Measurements from ENCODE around the gene ZBTB20. TPM values are rescaled to one million over a fixed set of nuclear protein-coding genes. Genes with fewer than 3 reads are reported as not detected.
A peak's percentile ranks its signal among the peaks of the same experiment; 100 is the strongest.

Gene ZBTB20
- total RNA-seq, 1 donor from 2014 or later = 66.4 TPM

DNA sequence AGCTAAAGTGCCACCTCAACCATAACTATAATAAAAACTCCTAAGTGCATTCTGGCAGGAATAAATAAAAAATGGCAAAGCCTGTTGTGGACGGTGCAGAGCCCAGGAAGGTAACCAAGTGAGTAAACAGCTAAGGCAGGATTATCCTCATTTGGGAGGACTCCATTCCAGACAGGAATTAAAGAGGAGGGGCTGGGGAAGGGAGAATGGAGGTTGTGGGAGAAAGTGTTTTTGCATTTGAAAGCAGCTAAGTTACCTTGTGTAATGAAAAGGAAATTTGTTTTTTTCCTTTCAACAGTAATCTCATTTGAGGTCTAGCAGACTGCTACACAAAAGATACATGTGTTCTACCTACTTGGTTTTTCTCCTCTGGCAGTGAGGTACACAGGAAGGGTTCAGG lies 604.7 kb downstream of the ZBTB20 start:
- intact Hi-C loops (cut with DNase I) = no loop called here
- no peak for ATAC-seq
- TF ChIP-seq, protein P1, sequence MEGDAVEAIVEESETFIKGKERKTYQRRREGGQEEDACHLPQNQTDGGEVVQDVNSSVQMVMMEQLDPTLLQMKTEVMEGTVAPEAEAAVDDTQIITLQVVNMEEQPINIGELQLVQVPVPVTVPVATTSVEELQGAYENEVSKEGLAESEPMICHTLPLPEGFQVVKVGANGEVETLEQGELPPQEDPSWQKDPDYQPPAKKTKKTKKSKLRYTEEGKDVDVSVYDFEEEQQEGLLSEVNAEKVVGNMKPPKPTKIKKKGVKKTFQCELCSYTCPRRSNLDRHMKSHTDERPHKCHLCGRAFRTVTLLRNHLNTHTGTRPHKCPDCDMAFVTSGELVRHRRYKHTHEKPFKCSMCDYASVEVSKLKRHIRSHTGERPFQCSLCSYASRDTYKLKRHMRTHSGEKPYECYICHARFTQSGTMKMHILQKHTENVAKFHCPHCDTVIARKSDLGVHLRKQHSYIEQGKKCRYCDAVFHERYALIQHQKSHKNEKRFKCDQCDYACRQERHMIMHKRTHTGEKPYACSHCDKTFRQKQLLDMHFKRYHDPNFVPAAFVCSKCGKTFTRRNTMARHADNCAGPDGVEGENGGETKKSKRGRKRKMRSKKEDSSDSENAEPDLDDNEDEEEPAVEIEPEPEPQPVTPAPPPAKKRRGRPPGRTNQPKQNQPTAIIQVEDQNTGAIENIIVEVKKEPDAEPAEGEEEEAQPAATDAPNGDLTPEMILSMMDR (IDR thresholded peaks at IDR 0.05) = no peak

DNA sequence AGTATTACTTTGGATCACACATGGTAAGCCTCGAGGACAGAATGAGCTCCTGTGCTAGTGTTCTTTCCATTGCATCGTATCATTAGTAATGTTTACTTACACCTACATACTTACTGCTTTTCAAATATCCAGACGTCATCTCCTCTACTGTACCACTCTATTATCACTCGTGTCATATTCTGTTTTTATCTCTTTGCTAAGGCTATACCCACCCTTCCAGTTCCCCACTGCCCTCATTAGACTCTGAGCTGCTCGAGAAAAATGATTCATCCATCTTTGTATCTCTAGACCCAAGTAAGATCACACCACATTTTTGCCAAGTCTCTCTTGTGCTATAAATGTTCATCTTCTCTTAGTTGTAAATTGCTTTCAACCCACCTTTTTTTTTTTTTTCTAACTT lies 607.6 kb downstream of the ZBTB20 start:
- DNase-seq = no peak
- Histone ChIP-seq H3K9me3 (no peaks in the 10 kb centered on the region), H3K36me3 (no peaks in the 10 kb centered on the region), H3K4me1 (no peaks in the 10 kb centered on the region), H3K27me3 (ENCODE audit: low read depth) (no peaks in the 10 kb centered on the region), H3K4me3 (no peak overlapping the region), H3K27ac (no peak overlapping the region)
- intact Hi-C loops (cut with DNase I) = no loop called here
- TF ChIP-seq, protein P1 (IDR thresholded peaks at IDR 0.05) = no peak
- no peak for ATAC-seq

More for the DNA sequence above, 604.7 kb downstream of the ZBTB20 start:
- Histone ChIP-seq H3K4me1 (no peaks in the 10 kb centered on the region), H3K27ac (no peak overlapping the region), H3K4me3 (no peak overlapping the region), H3K36me3 (no peaks in the 10 kb centered on the region), H3K27me3 (ENCODE audit: low read depth) (no peaks in the 10 kb centered on the region), H3K9me3 (no peaks in the 10 kb centered on the region)
- no peak for DNase-seq

DNA sequence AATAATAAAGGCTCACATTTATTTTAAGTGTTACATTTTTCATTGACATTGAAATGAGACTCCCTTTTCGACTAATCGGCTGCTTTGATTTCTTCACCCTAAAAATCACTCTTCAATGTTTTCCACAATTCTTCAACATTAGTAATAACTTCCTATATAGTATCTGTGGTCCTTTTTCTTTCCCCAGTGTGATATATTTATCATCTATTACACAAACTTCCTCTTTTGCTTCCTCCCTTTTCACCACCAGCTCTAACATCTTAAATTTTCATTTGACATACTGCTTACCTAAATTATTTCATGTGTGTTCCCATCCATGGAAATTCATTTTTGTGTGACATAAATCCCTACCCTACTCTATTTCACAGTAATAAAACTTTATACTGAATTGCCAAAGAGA lies 608.9 kb downstream of the ZBTB20 start:
- no peaks in the 10 kb centered on the region for H3K9me3 ChIP-seq
- no peaks in the 10 kb centered on the region for H3K4me1 ChIP-seq
- no peak overlapping the region for H3K4me3 ChIP-seq
- H3K27ac ChIP-seq = no peak overlapping the region
- DNase-seq (no peak), ATAC-seq (no peak)
- TF ChIP-seq, protein P1 (IDR thresholded peaks at IDR 0.05) = no peak
- no peaks in the 10 kb centered on the region for H3K27me3 ChIP-seq (ENCODE audit: low read depth)
- intact Hi-C loops (cut with DNase I) = no loop called here
- H3K36me3 ChIP-seq = no peaks in the 10 kb centered on the region

DNA sequence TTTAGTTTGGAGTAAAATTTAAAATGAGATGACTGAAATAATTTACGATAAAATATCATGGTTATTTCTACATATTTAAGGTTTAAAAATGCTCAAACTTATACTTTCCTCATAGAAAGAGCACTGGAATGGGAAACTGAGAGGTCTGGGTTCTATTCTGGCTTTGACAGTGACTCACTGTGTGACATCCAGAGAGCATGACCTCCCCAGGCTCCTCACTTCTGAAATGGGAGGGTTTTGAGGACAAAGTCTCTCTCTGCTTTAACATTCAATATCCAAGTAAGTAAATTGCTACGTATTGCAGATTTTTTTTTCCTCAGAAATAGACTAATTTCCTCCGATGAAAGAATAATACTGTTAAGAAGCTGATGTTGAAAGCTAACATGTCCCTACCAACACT lies 618.6 kb downstream of the ZBTB20 start:
- ATAC-seq = no peak
- no peaks in the 10 kb centered on the region for H3K27me3 ChIP-seq (ENCODE audit: low read depth)
- no peaks in the 10 kb centered on the region for H3K9me3 ChIP-seq
- H3K36me3 ChIP-seq = no peaks in the 10 kb centered on the region
- no peak overlapping the region for H3K27ac ChIP-seq
- intact Hi-C loops (cut with DNase I) = no loop called here
- no peaks in the 10 kb centered on the region for H3K4me1 ChIP-seq
- TF ChIP-seq, protein P1 (IDR thresholded peaks at IDR 0.05) = no peak
- no peak for DNase-seq
- no peak overlapping the region for H3K4me3 ChIP-seq

DNA sequence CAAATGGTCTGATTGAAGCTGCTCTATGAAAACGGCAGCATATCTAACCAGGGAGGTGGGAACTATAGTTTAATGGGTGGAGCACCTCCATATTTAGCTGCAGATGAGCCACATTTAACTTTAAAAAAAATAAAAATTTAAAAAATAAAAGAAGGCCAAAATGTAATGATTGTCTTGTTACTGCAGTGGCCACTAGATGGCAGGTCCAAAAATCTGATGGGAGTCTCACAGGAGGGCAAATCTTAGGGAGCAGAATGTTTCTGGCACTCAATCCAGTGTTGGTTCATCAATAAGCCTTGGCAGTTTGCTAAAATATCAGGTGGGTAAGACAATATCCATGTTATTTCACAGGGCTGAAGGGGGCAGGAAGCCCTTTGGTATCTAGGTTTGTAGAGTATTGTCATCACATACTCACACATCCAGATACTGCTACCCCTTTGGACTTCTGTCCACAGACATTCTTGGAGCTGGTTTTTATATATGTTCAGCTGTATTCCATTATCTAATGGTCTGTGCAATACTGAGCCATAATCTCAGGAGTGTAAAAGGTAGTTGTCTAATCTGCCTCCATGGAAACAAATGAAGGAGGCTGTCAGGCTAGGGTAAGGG lies 619.9 kb downstream of the ZBTB20 start:
- DNase-seq (no peak), ATAC-seq (peak in 1 of 2 donors; percentile 18)
- no peaks in the 10 kb centered on the region for H3K4me1 ChIP-seq
- no peaks in the 10 kb centered on the region for H3K27me3 ChIP-seq (ENCODE audit: low read depth)
- H3K9me3 ChIP-seq = no peaks in the 10 kb centered on the region
- TF ChIP-seq, protein P1 (IDR thresholded peaks at IDR 0.05) = peak; percentile 32
- no peak overlapping the region for H3K27ac ChIP-seq
- no peaks in the 10 kb centered on the region for H3K36me3 ChIP-seq
- no peak overlapping the region for H3K4me3 ChIP-seq
- intact Hi-C loops (cut with DNase I) = no loop called here
